HG02840 (cell line): Measurements from ENCODE around the gene TNFRSF18.

Source experiments
- ATAC-seq: cut with Tn5 transposase; IDR thresholded peaks from one replicate; pipeline ENCODE4 v1.9.1; 2021; ENCODE audit warnings: mild to moderate bottlenecking, moderate library complexity, moderate number of reproducible peaks; ENCODE audit not compliant: unreplicated experiment, low FRiP score

The TNFRSF18 gene

DNA sequence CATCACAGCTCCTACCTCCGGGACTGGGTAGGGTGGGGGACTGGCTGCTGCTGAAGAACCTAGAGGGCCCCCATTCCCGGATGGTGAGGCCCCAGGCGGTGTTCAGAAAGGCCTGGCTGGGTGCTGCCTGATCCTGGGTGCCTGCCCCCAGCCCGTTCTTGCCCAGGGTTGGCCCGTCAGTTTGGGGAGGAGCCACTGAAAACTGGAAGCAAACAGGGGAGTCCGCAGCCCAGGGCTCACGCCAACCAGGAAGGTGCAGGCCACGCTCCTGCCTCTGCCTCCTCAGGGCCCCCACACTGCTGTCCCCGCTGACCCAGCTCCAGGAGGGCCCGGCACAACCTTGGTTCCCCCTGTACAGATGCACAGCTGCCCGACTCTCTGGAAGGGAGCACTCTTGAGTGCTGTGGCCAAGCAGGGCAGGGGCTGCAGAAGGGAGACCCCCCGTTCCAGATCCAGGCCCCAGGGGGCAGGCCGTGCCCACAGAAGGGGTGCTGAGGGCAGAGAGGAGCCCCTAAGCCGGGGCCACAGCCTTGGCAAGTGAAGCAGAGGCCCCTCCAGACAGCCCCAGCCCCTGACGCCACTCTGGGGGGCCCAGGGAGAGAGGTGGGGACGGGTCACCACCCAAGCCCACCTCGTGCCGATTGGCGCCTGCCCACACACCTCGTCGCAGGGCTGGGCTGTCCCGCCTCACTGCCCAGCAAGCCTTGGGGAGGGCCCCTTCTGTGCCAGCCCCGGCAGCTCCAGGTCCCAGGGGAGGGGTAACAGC is 34.6 kb upstream of the TNFRSF18 start:
- no peak for ATAC-seq

- ATAC-seq = no peak
Observed at GRCh38 chr1:1240348-1240732, 33.9 kb upstream of the TNFRSF18 start.

DNA sequence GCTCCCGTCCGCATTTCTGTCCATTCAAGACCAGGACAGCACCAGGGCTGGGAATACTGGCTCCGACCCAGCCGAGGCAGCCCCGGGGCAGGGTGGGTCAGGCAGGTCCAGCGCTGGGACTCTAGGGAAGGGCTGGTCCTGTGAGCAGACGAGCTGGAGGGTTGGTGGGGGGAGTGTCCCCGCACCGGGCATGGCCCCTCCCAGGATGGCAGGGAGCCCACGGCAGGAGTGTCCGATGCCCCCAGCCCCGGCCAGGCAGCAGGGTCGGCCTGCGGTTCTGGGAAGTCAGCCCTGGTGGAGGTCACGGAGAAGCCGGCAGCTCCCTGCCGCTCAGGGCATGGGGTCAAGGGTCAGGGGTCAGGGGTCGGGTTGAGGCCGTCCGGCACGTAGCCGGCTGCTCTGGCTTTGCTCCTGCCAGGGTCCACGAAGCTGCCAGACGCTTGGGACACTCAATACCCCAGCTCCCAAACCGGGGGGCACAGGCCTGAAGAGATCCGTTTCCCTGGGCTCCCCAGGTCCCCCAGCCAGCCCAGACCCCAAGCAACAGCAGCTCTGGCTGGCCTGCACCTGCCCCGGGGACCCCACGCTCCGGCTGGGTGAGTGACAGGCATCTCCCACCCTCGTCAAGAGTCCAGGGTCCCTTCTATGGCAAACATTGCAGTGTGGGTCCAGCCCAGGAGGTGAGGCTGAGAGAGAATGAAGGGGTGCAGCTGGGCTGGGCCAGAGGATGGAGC is 33.4 kb upstream of the TNFRSF18 start:
- no peak for ATAC-seq

GRCh38 chr1:1239227-1239613 is 32.8 kb upstream of the TNFRSF18 start:
- no peak for ATAC-seq

- ATAC-seq = no peak
Observed at GRCh38 chr1:1238702-1239178, 32.3 kb upstream of the TNFRSF18 start.

GRCh38 chr1:1237874-1238701 is 31.7 kb upstream of the TNFRSF18 start:
- ATAC-seq = no peak

DNA sequence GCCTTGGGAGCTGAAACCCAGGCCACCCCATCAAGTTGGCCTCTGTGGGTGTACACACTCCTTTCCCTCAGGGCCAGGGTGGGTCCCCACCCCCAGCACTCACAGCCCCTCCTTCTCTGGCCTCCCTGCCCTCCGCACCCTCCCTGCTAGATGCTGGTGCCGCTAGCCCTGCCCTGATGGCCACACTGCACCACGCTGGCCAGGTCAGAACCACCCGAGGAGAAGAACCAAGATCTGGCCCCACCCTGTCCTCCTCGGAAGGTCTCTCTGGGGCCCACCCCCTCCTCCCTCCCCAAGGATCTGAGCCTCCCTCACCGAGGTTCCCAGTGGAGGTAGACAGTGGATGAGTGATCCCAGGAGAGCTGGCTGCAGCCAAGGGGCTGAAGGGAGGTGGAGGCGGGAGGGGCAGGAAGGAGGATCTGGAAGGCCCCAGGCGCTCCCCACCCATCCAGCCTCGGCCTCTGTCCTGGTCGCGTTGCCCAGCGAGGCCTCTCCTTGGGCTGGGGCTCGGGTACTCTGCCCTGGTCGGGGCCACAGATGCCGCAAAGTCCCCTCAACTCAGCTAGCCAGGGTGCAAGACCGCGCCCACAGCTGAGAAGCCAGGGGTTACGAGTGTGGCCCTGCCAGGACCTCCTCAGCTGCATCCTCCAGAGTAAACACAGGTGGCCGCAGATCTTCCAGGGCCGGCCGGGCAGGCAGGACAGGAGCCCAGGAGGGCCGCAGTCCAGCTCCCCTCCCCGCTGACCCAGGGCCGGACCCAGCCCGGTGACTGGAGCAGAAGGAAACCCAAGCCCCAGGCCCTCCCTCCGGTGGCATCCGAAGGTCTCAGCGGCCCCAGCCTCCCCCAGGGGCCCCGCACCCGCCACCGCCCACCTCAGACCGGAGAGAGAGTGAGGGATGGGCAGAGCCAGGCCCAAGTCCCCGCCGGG is 30.8 kb upstream of the TNFRSF18 start:
- ATAC-seq = no peak

DNA sequence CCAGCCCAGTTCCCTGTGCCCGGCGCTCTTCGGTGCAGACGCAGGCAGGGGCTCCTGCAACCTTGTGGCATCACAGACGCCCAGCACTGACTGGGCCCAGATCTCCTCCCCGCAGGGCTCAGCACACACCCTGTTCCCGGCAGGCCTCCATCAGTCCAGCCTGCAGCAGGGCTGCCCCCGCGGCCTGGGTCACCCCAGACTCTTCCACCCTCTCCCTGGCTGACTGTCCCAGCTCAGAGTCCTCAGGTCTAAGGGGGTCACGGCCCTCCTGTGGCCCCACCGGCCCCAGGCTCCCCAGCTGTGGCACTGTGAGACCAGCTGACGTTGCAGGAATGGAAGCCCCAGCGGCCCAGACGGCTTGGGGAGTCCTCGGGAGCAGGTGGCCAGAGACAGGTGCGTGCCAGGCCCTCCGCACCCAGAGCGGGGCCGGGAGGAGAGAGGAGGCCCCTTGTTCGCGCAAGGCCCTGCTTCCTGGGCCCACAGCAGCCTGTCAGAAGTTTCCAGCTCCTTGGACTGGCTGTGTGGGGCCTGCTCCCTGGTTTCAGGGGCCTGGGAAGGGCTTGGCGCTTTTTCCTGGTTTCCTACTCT is 29.9 kb upstream of the TNFRSF18 start:
- no peak for ATAC-seq

- ATAC-seq = no peak
Observed at GRCh38 chr1:1235016-1235744, 28.8 kb upstream of the TNFRSF18 start.

DNA sequence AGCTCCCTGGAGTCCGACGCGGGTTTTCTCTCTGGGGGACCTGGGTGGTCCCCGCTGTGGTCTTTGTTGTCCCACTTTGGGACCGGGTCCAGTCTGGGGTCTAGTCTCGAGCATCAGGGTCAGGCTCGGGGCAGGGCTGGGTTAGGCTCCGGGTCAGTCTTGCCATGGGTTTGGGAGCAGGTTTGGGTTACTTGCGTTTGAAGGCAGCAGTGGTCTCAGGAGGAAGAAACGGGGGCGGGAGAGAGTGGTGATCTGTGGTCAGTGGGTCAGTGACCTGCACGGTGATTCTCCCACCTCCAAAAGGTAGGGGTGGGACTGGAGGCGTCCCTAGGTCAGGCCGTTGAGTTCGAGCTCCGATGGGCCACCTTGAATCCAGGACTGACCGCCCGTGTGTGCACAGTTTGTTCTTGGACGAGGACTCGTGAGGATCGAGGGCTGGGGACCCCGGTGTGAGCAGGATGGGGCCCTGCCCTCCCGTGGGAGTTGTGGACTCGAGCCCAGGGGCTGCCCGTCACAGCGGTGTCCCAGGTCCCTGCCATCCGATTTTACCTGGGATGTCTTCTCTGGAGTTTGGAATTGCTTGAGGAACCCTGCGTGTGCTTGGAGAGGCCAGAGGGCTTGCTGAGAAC is 27.9 kb upstream of the TNFRSF18 start:
- no peak for ATAC-seq

DNA sequence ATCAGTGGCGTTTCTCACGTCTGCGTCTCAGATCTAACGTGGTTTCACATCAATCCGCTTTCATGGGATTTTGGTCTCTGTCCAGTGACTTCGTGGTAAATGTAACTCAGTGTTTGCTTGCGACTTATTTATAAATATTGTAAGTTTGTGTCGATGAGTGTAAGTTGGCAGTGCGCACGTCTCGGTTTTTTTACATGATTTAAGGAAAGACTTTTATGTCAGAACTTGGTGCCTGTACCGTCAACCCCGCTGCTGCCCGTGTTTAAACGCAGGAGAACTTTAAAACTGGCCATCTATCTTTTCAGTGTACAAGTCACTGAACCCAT is 27.1 kb upstream of the TNFRSF18 start:
- ATAC-seq = no peak

DNA sequence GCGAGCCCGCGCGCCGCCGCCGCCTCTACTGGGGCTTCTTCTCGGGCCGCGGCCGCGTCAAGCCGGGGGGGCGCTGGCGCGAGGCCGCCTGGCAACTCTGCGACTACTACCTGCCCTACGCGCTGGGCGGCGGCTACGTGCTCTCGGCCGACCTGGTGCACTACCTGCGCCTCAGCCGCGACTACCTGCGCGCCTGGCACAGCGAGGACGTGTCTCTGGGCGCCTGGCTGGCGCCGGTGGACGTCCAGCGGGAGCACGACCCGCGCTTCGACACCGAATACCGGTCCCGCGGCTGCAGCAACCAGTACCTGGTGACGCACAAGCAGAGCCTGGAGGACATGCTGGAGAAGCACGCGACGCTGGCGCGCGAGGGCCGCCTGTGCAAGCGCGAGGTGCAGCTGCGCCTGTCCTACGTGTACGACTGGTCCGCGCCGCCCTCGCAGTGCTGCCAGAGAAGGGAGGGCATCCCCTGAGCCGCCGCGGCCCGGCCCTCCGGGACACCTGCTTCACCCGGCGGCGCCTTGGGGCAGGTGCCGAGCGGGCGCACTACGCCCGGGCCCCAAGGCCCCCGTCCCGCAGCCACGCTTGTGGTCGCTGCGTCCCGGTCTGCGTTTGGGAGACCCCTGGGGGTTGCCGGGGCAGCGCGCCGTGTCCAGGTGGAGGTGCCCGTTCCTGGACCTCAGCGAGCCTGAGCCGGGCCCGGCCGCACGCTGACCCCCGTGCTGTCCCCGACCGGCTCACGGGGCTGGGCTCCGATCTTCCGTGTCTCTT is 26.6 kb upstream of the TNFRSF18 start:
- no peak for ATAC-seq

GRCh38 chr1:1232208-1232795 is 25.9 kb upstream of the TNFRSF18 start, which contains the start of gene B3GALT6:
TSS of gene B3GALT6 (plus strand) at chr1:1232237. CDS start at chr1:1232279, 42 bp downstream.
- ATAC-seq = peak; percentile 1

- ATAC-seq = peak; percentile 91
Observed at GRCh38 chr1:1231400-1232207, 25.2 kb upstream of the TNFRSF18 start, which contains the start of gene SDF4. TSS of gene SDF4 (minus strand) at chr1:1232001. CDS start at chr1:1228772, 3,229 bp downstream.

DNA sequence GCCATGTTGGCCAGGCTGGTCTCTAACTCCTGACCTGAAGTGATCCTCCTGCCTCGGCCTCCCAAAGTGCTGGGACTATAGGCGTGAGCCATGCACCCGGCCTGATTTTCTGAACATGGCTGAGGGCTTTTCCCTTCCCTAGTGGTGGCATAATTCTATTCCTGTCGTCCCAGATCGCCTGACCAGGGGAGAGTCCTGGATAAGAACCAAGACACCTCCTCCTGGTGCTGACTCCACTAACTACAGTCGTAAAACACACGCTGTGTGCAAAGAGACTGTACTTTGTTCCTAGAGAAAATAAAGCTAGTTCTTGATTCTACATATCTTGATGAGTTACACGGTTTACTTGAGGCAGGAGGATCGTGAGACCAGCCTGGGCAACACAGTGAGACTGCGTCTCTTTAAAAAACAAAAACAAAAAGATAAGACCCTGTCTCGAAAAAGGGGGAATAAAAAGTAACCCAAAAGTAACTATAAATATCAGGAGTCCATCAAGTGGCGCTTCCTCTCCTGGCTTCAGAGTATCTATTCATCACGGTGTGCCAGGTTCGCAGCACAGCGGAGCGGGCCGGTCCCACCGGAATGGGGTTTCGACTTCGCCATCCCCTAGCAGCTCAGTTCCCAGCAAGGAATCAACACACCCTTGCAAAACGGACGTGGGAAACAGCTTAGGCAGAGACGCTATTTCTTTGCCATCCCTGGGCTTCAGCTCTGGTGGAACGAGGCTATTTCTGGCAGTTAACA is 24.4 kb upstream of the TNFRSF18 start:
- ATAC-seq = no peak

GRCh38 chr1:1229770-1230169 is 23.4 kb upstream of the TNFRSF18 start:
- ATAC-seq = no peak
